AG04450 (cell line): Measurements from ENCODE around the gene ARIH2. TPM values are rescaled to one million over a fixed set of nuclear protein-coding genes. Genes with fewer than 3 reads are reported as not detected.

Source experiments
- CTCF ChIA-PET: fragments of 300-600, 350-600 bp; formaldehyde crosslinking; extraction: SDS; loops from one replicate; lab custom pipeline; 2022; ENCODE audit warnings: antibody characterized with exemption, inconsistent platforms; lab: Charles Lee
- POLR2A ChIA-PET: fragments of 350-600 bp; formaldehyde crosslinking; extraction: SDS; loops from one replicate; lab custom pipeline; 2021; ENCODE audit warnings: antibody characterized with exemption, inconsistent platforms; lab: Yijun Ruan, JAX
- DNase-seq: peaks from one replicate; pipeline ENCODE4 v3.0.0-alpha.2; 2011; ENCODE audit warnings: low read depth, low spot score
- H3K27ac ChIP-seq: one replicate; pipeline ENCODE4 v1.5.1; 2012; ENCODE audit warnings: low read depth, low read length, control low read depth
- H3K27me3 ChIP-seq: one replicate; pipeline ENCODE4 v1.6.0; 2012; ENCODE audit warnings: low read length; ENCODE audit not compliant: control insufficient read depth, insufficient read depth
- H3K4me3 ChIP-seq: 2 replicates; pipeline ENCODE4 v1.5.1; 2011; ENCODE audit warnings: mild to moderate bottlenecking, low read depth, low read length, control low read depth
- H3K9me3 ChIP-seq: 2 replicates; pipeline ENCODE4 v1.5.1; 2012; ENCODE audit warnings: low read length; ENCODE audit not compliant: control insufficient read depth, insufficient read depth
- CTCF ChIP-seq: IDR thresholded peaks from 2 replicates; pipeline ENCODE4 v1.5.1; 2011; ENCODE audit warnings: low read depth, low read length, control low read depth, inconsistent platforms
- polyA plus RNA-seq: library from polyadenylated mRNA; depleted of rRNA; stranded (reverse); fragments of >200 nt; gene quantifications from 2 replicates; pipeline ENCODE4 v1.2.3, GENCODE V29; 2011

The ARIH2 gene
- polyA plus RNA-seq, 1 experiment, result 77.5 TPM

DNA sequence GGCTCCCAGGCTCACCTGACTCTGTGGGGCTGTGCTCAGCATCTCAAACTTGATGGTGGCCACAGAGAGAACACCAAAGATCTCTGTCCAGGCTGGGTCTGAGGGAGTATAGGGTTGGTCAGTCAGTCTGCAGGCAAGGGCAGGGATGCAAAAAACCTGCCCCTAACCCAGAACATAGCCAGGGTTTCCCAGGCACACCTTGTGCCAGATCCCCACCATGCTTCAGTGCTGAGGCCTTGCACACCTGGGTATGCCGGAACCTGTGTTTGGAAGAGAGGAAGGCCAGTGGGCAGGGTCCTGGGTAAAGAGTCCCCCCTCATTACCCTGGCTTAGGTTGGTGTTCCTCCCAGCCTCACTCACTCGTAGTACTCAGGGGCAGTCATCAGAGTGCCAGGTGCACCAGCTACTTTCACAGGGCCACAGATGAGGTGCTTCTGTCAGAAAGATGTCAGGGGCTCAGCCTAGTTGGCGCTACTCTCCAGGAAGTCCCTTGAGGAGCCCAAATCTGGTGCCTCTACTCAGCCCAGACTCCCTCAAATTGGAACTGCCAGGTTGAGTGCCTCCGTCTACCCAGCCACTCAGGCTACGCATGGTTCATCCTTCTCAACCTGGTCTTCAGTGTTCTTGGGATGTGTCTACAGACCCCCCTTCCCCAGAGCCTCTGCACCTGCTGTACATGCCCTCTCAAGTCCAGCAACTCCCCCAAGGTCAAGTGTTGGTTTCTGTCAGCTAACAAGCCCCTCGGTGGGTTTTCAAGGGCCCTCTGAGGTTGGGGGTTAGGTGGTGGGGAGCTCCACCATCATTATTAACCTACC lies 98.0 kb downstream of the ARIH2 start:
- no peak overlapping the region for H3K4me3 ChIP-seq
- POLR2A ChIA-PET, result interaction anchor here (0.8 to 4.0 kb wide), 7 partner anchors 8 to 78 kb away, joined by 3 to 33 read pairs (median 4); partner anchors contain the start of genes IMPDH2, P4HTM, QRICH1 and WDR6

DNA sequence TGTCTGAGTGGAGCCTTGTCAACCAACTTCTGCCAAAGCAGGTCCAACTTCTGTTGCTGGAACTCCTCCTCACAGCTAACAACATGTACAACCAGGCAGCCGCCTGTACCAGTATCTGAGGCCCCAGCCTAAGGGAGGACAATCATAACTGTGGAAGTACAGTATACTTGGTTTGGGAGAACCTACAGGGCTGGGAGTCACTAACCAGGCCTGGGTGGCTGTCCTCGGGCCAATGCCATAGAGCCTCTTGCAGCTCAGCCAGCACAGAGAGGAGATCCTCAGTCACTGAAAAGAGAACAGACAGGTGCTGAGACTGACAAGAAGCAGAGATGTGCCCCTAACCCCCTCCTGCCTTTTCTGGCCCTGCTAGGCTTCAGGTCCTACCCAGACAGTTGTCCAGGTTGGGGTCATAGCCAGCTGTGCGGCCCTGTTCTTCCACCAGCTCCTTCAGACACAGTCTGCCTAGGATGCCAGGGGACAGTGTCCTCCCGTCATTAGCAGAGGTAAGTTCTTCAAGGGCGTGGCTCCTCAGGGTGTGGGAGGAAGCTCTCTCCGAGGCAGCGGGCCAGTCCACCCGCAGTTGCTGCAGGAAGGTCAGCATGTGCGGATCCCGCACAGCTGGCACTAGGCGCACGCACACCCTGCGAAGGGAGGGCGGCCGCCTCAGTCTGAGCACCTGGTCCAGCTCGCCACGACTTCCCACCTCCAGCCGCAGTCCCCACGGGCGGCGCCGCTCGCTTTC lies 98.8 kb downstream of the ARIH2 start:
- H3K27me3 ChIP-seq, result no peaks in the 10 kb centered on the region
- CTCF ChIA-PET, result interaction anchor here (1.2 to 1.3 kb wide), 2 partner anchors 8 to 10 kb away, joined by 3 to 4 read pairs; partner anchors contain the start of gene WDR6
- H3K27ac ChIP-seq, result peak overlapping the region; percentile 31
- no peaks in the 10 kb centered on the region; the same call in 1 of the 2 replicates for H3K9me3 ChIP-seq
- peak overlapping the region; percentile 80 for H3K4me3 ChIP-seq
- no peak for DNase-seq
- POLR2A ChIA-PET, result interaction anchor here (1.0 to 4.0 kb wide), 7 partner anchors 9 to 439 kb away, joined by 3 to 33 read pairs (median 5); partner anchors contain the start of genes IMPDH2, P4HTM, QRICH1 and WDR6
- TF ChIP-seq CTCF, result no peak

More for the DNA sequence above, 98.0 kb downstream of the ARIH2 start:
- H3K9me3 ChIP-seq, result no peaks in the 10 kb centered on the region; the same call in 1 of the 2 replicates
- H3K27me3 ChIP-seq, result no peaks in the 10 kb centered on the region
- H3K27ac ChIP-seq, result no peak overlapping the region
- CTCF ChIA-PET, result interaction anchor here (1.2 to 1.3 kb wide), 2 partner anchors 8 to 9 kb away, joined by 3 to 4 read pairs; partner anchors contain the start of gene WDR6
- no peak for TF ChIP-seq CTCF
- DNase-seq, result no peak

DNA sequence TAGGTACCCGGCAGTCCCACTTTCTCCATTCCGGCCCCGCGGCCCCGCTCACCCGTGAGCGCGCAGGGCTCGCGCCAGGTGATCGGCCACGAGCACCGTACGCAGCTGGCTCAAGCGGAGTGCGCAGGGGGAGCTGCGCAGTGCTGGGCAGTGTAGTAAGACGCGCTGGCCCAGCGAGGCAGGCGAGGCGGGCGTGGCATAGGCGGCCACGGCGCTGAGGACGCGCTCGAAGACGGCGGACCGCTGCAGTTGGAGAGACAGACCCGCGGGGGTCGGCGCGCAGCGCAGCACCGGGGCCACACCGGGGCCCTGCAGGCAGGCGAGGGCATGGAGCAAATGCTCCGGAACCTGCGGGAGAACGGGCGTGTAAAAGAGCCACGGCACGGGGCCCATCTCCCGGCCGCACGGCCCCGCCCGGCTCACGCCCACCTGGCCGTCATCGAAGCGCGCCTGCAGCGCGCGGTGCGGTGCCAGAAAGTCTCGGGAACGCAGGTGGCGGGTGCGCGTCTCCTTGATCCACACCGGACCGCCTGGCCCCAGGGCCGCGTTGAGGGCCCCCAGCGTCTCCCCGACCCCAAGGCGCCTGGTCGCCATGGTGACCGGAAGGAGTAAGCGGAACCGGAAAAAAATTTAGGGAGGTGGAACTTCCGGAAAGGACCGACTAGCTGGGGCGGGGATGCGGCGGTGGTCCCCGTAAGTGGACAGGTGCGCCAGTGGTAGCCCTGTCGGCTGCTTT lies 99.5 kb downstream of the ARIH2 start, which contains the start of gene DALRD3:
TSS of gene DALRD3 (minus strand) at position 610 of the 736 bp plus-strand sequence. CDS start at position 594, 16 bp downstream.
- no peak for TF ChIP-seq CTCF
- Histone ChIP-seq H3K27me3 (no peaks in the 10 kb centered on the region), H3K4me3 (peak within 1 kb of the TSS; percentile 80), H3K27ac (peak within 1 kb of the TSS; percentile 39), H3K9me3 (no peaks in the 10 kb centered on the region; the same call in 1 of the 2 replicates)
- no peak for DNase-seq
- CTCF ChIA-PET, result interaction anchor here (0.6 to 1.3 kb wide), 2 partner anchors 9 to 30 kb away, joined by 3 to 4 read pairs; no protein-coding TSS in a partner anchor
- POLR2A ChIA-PET, result interaction anchor here (0.6 to 4.0 kb wide), 10 partner anchors 9 to 725 kb away, joined by 3 to 33 read pairs (median 4); partner anchors contain the start of genes IMPDH2, P4HTM, QRICH1 and WDR6

DNA sequence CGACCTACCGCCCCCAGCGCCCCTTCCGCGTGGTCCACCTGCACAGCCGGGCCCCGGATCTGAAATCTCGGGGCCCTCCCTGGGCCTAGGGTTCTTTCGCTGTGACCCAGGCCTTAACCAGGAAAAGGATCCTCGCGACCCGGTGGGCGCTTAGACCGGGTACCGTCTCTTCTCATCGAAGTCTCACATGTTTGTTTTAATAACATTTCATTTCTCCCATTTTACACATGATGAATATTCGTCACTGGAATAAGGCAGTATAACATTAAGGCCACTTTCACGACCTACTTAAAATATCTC lies 100.0 kb downstream of the ARIH2 start:
- no peak for TF ChIP-seq CTCF
- CTCF ChIA-PET, result interaction anchor here (0.6 kb wide), 1 partner anchor 31 kb away, joined by 3 read pairs; no protein-coding TSS in a partner anchor
- H3K4me3 ChIP-seq, result peak overlapping the region; percentile 80
- H3K9me3 ChIP-seq, result no peaks in the 10 kb centered on the region; the same call in 1 of the 2 replicates
- H3K27ac ChIP-seq, result peak overlapping the region; percentile 39
- DNase-seq, result no peak
- no peaks in the 10 kb centered on the region for H3K27me3 ChIP-seq
- POLR2A ChIA-PET, result interaction anchor here (0.6 to 4.0 kb wide), 6 partner anchors 10 to 725 kb away, joined by 3 to 33 read pairs (median 6); partner anchors contain the start of genes IMPDH2, P4HTM, QRICH1 and WDR6
